H54 (cell line): ENCODE measurements around the gene NUTM1.
"Not testable (repeated sequence)": the region's sequence is repeated elsewhere in the genome, so short reads cannot be mapped to it uniquely, and the experiment has no call there.

ENCODE experiments used
- DNase-seq: peaks from one replicate; pipeline ENCODE4 v3.0.0; 2011; ENCODE audit warnings: low spot score, mixed read lengths; ENCODE audit not compliant: insufficient read length
- FAIRE-seq: peaks from 3 replicates; lab custom pipeline; 2011; peaks lifted over from hg19 to GRCh38; lab: Jason Lieb, UNC
- POLR2A ChIP-seq: IDR thresholded peaks from 2 replicates; pipeline ENCODE4 v1.6.1; 2011; ENCODE audit warnings: low read depth, mild to moderate bottlenecking, low read length

The NUTM1 gene

DNA sequence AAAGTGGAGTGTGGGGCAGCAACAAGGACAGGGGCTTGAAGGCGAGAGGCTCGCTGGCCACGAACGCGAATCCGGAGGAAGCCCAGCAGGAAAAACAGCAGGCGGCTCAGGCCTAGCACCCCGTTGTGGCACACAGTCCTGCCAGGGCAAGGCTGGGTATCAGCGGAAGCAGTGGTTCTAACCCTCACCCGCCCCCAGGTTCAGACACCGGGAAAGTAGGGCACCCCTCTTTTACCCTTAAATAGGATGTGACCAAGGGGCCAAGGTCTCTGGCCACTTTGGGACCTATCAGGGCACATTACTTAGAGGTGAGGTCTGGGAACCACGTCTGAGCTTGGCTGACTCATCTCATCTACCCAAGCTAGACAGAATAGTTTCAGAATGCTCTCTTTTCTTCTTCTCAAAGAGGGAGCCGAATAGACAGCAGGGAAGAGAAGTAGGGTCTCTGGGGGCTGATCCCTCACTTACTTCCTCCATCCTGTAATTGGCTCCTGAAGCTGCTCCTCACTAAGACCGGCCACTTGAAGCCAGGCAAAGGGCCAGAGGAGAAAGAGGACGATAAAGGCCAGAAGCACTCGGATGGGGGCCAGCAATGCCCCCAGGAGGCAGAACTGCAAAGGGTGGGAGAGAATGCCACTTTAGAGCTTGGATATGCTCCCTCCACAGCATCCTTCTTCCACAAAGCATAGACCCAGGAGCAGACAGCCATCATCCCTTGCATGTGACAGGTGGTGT is 22.1 kb downstream of the NUTM1 start:
- TF ChIP-seq POLR2A = no peak
- FAIRE-seq (no peak), DNase-seq (no peak)

- TF ChIP-seq POLR2A = no peak
- FAIRE-seq (no peak), DNase-seq (no peak)
Measured at GRCh38 chr15:34365836-34366235, 22.7 kb downstream of the NUTM1 start.

- no peak for FAIRE-seq
- peak; percentile 76 for DNase-seq
- TF ChIP-seq POLR2A = 0 out of 2 replicates have a peak, but pooled peaks have one; percentile 21
Measured at GRCh38 chr15:34366271-34367065, 23.4 kb downstream of the NUTM1 start.

GRCh38 chr15:34367101-34368081 is 24.3 kb downstream of the NUTM1 start, which contains the start of gene LPCAT4:
TSS of gene LPCAT4 (minus strand) at chr15:34367196. CDS start at chr15:34367100, 96 bp downstream.
- FAIRE-seq = peak; percentile 6
- DNase-seq = peak; percentile 87
- peak; percentile 64; the same call in 1 of the 2 replicates for TF ChIP-seq POLR2A

DNA sequence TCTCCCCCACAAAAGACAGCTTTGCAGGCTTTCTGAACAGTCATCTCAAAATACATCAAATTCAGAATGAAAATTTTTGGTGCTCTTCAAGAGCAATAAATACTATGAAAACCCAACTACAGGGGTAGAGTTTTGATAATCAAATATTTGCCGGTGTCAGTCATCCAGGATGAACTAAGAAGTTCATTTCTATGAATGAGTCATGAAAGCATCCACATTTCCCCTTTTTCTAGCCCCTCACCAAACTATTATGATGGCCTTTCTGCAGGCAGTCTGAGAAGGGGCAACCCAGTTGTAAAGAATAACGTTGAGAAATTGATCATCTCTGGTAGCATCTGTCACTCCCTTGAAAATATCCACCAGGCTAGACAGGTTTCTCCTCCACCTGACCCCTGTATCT is 27.0 kb downstream of the NUTM1 start:
- TF ChIP-seq POLR2A = no peak
- no peak for FAIRE-seq
- no peak for DNase-seq

GRCh38 chr15:34370643-34371042 is 27.5 kb downstream of the NUTM1 start:
- no peak for DNase-seq
- no peak for FAIRE-seq
- TF ChIP-seq POLR2A = no peak

DNA sequence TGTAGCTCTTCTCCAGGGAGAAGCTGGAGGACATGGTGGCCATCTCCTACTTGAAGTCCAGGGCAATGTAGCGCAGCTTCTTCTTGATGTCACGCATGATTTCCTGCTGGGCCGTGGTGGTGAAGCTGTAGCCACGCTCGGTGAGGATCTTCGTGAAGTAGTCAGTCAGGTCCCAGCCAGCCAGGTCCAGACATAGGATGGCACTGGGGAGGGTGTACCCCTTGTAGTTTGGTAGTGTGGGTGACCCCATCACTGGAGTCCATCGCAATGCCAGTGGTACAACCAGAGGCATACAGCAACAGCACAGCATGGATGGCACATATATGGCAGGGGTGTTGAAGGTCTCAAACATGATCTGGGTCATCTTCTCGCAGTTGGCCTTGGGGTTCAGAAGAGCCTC is 30.8 kb downstream of the NUTM1 start:
- no peak for FAIRE-seq
- no peak for TF ChIP-seq POLR2A

DNA sequence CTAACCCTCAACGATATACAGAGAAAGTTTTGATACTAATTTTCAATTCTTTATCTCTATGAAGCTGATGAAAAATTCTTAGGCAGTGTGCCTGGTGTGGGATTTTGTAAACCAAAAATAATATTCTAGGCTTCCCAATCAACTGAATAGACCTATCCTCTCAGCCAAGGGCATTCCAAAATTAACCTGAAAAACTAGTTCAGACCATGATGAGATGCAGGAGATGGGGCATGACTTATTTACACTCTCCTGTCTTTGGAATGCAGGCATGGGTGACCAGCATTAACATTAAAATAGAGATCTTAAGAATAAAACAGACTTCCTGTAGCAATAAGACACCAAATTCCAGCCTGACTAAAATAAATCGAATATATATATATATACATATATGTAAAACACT is 31.7 kb downstream of the NUTM1 start:
- no peak for FAIRE-seq
- DNase-seq = no peak
- no peak for TF ChIP-seq POLR2A

More for the DNA sequence above, 30.8 kb downstream of the NUTM1 start:
- no peak for DNase-seq

- FAIRE-seq = not testable (repeated sequence)
Measured at GRCh38 chr15:34375541-34375940, 32.4 kb downstream of the NUTM1 start.

GRCh38 chr15:34376856-34377255 is 33.7 kb downstream of the NUTM1 start:
- TF ChIP-seq POLR2A = no peak
- DNase-seq (no peak), FAIRE-seq (no peak)

More at GRCh38 chr15:34375541-34375940, 32.4 kb downstream of the NUTM1 start:
- DNase-seq = not testable (repeated sequence)

DNA sequence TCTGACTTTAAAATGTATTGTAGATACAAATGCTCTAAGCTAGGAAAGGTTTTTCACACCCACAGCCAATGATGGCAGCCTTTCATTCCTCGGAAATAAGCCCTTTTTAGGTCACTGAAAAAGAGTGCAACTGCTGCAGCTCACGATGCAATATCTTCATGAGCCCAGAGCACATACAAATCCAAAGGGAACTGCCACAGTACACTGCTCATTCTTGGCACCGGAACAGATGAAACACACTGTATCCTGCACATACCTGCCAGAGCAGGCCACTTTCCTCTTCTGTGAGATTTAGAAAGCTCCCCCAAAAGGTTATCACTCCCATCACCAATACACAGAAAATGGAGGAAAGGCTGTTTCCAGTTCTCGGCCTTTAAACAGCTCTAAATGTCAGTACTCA is 37.4 kb downstream of the NUTM1 start:
- DNase-seq, FAIRE-seq: not testable (repeated sequence)

DNA sequence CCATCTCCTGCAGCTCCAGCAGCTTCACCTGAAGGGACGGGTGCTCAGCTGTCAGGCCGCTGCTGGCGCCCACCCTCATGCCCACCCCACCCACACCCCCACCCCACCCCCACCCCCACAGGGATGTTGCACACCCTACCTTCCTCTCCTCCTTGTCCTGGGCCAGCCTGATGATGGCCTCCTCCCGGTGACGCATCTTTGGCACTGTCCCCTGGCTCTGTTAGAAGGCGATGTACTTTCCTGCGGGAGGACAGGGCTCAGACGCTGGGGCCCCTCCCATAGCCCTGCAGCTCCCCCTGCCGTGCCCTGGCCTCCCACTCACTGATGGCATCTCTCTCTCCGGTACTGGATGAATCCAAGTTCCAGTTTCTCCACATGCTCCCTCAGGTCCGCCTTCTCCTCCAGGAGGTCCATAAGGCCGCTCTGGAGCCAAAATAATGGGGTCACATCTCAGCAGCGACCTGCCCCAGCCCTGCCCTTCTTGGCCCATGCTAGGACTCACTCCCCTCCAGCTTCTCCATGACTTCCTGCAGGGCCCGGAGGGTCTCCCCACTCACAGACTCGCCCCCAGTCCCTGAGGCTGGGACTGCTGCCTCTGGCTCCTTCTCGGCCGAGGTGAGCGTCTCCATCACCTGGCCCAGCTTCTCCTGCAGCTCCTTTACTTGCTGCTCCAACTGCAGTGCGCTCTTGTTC is 38.9 kb downstream of the NUTM1 start:
- not testable (repeated sequence) for DNase-seq, FAIRE-seq

- not testable (repeated sequence) for DNase-seq, FAIRE-seq
Measured at GRCh38 chr15:34389594-34390086, 46.5 kb downstream of the NUTM1 start.

GRCh38 chr15:34392981-34393380 is 49.9 kb downstream of the NUTM1 start:
- FAIRE-seq, DNase-seq: not testable (repeated sequence)

- DNase-seq = not testable (repeated sequence)
Measured at GRCh38 chr15:34397637-34398259, 54.6 kb downstream of the NUTM1 start.

DNA sequence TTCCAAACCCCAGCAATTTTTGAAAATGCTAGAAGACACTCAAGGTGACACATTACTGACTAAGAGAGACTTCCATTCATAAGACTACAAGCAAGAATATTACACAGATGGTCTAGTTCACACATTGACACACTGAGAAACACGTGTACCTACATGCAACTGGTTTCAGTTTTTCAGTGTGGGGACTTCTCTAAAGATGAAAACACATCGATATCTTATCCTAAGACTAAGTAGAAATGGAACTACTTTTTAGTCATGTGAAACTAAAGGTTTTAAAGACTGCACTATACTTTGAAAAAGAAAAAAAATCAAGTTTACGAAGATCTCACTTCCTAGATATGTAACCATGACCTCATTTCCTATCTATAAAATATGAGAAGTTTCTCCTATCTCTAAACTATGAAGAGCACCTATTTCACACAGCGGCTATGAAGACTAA is 60.1 kb downstream of the NUTM1 start:
- not testable (repeated sequence) for DNase-seq
- peak; percentile 6 for FAIRE-seq

More at GRCh38 chr15:34397637-34398259, 54.6 kb downstream of the NUTM1 start:
- FAIRE-seq = peak; percentile 98

- not testable (repeated sequence) for FAIRE-seq, DNase-seq
Measured at GRCh38 chr15:34403899-34404298, 60.8 kb downstream of the NUTM1 start.
